Stomach (tissue), 4 donors: Measurements from ENCODE around the gene CTXN2.

Experiments
- CTCF ChIP-seq, 7 experiments: fragments of 450-650 bp in 4 of 7; fragments of 200-600 bp in 3 of 7; sonication (generic) in 3 of 7; IDR thresholded peaks; one replicate each; pipeline ENCODE4 v1.5.1; 2016 to 2019; ENCODE audit warnings: antibody characterized with exemption in 7 of 7, control low read depth in 2 of 7, mild to moderate bottlenecking in 1 of 7
- POLR2A ChIP-seq, 4 donors: fragments of 450-650 bp; IDR thresholded peaks; one replicate each; pipeline ENCODE4 v1.6.1; 2016; ENCODE audit warnings: antibody characterized with exemption in 4 of 4, control low read depth in 2 of 4, mild to moderate bottlenecking in 1 of 4, moderate library complexity in 1 of 4

GRCh38 chr15:48175126-48175525, 16.3 kb upstream of the CTXN2 start:
- TF ChIP-seq CTCF (IDR thresholded peaks at IDR 0.05) (no peak), POLR2A (IDR thresholded peaks at IDR 0.05) (no peak)
